GM19397 (cell line): ENCODE data around the gene SMG6.
"Not testable (repeated sequence)": the region's sequence is repeated elsewhere in the genome, so short reads cannot be mapped to it uniquely, and the experiment has no call there.

Source experiments
- ATAC-seq: cut with Tn5 transposase; IDR thresholded peaks from one replicate; pipeline ENCODE4 v1.9.1; 2021; ENCODE audit warnings: mild to moderate bottlenecking, moderate library complexity; ENCODE audit not compliant: unreplicated experiment

SMG6 gene

DNA sequence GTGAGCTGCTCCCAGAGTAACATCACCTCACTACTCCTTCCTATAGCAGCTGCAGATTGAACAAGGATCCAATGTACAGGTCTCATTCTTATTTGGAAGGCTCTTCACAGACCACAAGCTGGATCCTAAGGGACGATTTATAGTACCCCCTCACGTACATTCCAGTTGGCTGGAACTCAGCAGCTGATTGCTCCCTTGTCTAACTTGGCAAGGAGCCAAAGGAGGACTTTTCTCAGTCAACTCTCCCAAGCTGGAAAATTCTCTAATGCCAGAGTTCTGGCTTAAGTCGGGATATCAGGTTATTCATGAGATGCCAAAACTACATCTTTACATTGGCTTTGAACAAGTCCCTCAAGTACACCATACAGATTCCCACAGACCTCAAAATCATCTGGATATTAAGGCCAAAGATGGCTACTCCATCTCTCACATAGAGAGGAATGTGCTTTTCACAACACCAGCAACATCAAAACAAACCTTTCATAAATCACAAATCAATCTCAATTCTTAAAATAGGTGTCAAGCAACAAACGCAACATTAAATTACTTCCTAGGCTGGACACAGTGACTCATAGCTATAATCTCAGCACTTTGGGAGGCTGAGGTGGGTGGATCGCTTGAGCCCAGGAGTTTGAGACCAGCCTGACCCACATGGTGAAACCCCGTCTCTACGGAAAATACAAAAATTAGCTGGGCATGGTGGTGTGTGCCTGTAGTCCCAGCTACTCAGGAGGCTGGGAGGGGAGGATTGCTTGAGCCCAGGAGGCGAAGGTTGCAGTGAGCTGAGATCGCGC is 39.3 kb downstream of the SMG6 start:
- ATAC-seq = no peak

GRCh38 chr17:2263183-2264066 is 40.2 kb downstream of the SMG6 start:
- ATAC-seq = no peak

DNA sequence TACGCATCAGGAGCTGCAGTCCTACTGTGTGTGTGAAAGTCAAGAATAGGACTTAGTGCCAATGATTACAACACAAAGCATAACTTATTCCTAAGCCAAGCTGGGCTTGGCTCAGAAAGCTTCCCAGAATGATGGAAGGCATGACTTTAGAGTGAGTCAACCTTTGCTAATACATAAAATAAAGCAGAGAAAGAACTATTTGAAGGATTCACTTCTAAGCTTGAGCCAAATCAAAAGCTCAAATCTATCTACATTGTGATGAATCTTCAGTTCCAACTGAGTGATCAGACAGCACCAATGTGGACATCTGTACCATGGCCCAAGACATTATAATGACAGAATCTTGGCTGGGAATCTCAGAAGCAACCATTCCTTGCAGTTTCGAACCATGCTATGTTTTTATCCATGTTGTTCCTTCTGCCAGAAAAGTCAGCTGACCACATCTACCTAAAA is 41.4 kb downstream of the SMG6 start:
- ATAC-seq = no peak

- ATAC-seq = peak; percentile 70
These were observed 43.6 kb downstream of the SMG6 start for GRCh38 chr17:2259769-2260536.

- ATAC-seq = not testable (repeated sequence)
These were observed 44.8 kb downstream of the SMG6 start for GRCh38 chr17:2258830-2259229.

GRCh38 chr17:2253768-2254406 is 49.7 kb downstream of the SMG6 start:
- ATAC-seq = no peak

GRCh38 chr17:2253362-2253761 is 50.2 kb downstream of the SMG6 start:
- no peak for ATAC-seq

- no peak for ATAC-seq
These were observed 52.5 kb downstream of the SMG6 start for GRCh38 chr17:2251098-2251497.

DNA sequence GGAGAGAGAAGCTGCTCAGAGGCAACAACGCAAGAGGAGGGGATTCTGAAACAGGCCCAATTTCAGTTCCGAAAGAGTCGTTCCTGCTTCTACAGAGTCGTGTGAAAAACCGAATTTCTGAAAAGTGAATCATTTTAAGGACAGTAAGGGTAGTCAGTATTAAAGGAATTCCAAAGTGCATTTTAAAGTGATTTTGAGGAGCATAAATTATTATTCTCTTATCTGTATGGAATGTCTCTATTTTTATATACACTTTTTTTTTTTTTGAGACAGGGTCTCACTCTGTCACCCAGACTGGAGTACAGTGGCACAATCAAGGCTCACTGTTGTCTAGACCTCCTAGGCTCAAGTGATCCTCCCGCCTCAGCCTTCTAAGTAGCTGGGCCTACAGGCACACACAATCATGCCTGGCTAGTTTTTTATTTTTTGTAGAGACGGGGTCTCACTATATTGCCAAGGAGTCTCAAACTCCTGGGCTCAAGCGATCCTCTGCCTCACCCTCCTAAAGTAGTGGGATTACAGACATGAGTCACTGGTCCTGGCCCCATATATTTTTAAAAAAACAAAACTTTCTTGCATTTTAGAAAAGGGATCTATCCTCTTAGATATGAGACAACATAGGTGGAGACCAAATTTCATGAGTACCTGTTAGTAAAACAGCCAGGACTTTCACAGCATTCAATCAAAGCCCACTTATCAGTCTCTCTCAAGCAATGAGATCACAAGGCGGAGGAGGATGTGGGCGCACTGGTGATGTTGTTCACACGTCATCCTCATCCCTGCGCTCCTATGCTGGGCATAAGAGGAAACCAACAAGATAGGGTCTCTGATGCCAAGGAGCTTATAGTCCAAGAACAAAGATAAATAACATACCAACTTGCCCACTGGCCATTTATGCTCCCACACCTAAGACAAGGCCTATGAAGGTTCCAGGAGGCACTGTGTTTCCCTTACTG is 53.2 kb downstream of the SMG6 start:
- no peak for ATAC-seq

DNA sequence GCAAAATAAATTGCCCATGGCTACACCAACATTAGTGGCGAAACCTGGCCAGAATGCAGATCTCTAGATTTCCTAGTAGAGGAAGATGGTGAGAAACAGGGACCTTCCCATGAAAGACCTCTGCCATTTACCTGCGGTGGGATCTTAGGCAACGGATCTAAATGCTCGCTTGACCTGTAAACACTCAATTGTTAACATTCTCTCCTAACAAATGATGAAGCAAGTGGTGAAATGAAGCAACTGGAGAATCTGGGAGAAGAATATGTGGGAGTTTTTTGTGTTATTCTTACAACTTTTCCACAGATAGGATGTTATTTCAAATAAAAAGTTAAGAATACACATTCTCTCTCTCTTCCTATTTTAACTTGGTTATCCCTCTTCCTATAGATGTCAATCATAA is 56.6 kb downstream of the SMG6 start:
- ATAC-seq = no peak

- ATAC-seq = no peak
These were observed 58.8 kb downstream of the SMG6 start for GRCh38 chr17:2244545-2245525.

DNA sequence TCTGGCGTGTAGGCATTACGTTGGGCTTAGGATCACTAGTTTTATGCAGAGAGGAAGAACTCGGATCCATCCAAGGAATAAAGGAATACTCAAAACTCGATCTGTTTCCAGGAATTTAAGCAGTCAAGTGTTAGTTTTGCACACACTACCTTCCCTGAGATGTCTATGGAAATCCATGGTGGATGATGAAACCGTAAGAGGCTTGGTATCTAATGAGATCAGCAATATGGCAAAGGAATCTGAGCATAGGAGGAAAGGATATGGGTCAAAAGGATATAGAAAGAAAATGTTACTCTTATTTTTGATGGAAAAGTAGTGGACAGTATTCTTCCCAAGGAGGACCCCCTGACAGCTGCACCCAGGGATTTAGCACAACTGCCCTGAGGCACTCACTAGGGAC is 59.6 kb downstream of the SMG6 start:
- no peak for ATAC-seq

DNA sequence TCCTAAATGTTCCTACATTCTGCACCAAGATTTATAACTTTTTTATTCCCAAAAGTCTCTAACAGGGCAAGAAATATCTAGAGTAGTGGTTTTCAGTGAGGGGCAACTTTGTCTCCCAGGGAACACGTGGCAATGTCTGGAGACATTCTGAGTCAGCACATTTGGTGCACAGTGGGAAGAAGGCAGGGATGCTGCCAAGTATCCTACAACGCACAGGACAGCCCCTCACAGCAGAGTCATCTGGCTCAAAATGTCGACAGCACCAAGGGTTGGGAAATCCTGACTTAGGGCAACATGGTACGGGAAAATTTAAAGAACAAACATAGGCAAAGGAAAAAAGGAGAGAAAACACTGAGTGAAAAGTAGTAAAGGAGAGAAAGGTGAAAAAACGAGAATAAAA is 61.8 kb downstream of the SMG6 start:
- ATAC-seq = no peak

DNA sequence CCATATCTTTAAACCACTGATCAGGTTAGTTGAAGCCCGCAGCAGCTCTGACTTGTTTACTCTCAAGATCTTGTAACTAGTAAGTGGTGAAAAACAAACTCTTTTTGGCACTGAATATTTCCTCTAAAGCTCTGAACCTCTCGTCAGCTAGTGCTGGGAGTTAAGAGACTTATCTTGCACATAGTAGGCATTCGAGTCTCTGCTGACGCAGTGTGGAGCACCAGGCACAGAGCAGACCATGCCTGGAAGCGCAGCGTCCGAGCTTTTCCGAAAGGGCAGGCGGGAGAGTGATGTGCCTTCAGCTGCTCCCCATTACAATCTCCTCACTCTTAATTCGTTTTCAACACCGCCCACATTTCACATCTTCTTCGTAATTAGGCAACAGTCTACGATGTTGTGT is 63.0 kb downstream of the SMG6 start:
- ATAC-seq = no peak

DNA sequence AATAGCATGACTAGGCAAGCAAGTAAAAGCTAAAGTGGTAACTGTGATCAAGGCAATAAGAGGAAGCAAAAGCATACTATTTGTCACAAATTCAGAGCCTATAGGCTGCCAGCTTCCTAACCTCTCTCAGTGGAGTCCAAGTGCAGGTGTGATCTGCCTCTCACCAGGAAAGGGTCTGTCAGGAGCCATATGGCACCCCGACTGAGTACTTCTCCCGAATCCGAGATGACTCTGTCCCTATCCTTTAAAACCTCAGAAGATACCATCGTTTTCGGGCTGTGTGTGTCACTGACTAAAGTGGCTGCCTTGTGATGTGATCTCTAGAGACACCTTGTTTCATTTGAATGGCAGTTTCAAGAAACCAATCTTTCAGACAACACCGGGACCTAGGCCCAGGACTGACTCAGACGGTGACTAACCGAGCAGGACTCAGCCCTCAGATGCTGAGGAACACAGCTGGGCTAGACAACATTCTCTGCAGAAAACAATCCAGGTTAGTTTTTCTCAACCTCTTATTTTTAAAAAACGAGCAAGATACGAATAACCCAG is 63.6 kb downstream of the SMG6 start:
- peak; percentile 63 for ATAC-seq

GRCh38 chr17:2239170-2239551 is 64.4 kb downstream of the SMG6 start:
- ATAC-seq = no peak

- no peak for ATAC-seq
These were observed 65.0 kb downstream of the SMG6 start for GRCh38 chr17:2238432-2239169.
